SK-N-MC (cell line): ENCODE measurements around the gene IL9R.
"Not testable (repeated sequence)": the region's sequence is repeated elsewhere in the genome, so short reads cannot be mapped to it uniquely, and the experiment has no call there.

Source experiments
- EZH2 ChIP-seq: fragments of 200-600 bp; sonication (generic); IDR thresholded peaks from one replicate; pipeline ENCODE4 v1.6.1; 2017; ENCODE audit warnings: antibody characterized with exemption
- FOXP2 ChIP-seq: optimal IDR thresholded peaks from 2 replicates; pipeline ENCODE3; 2011; ENCODE audit warnings: mild to moderate bottlenecking, moderate library complexity; ENCODE audit not compliant: insufficient read depth; ENCODE audit errors: extremely low read length, control extremely low read depth
- POLR2AphosphoS5 ChIP-seq: IDR thresholded peaks from 2 replicates; pipeline ENCODE4 v1.6.1; 2012; ENCODE audit warnings: mild to moderate bottlenecking, low read depth, low read length, borderline replicate concordance

DNA sequence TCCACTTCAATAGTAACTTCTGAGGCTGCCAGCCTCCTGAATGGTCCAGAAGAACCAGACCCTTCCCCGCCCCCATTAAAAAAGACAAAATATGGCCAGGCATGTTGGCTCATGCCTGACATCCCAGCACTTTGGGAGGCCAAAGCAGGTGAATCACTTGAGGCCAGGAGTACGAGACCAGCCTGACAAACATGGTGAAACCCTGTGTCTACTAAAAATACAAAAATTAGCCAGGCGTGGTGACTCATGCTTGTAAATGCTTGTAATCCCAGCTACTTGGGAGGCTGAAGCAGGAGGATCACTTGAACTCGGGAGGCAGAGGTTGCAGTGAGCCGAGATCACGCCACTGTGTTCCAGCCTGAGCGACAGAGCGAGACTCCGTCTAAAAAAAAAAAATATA is 2.3 kb downstream of the IL9R start:
- not testable (repeated sequence) for TF ChIP-seq POLR2AphosphoS5, EZH2, FOXP2
